Measurements from ENCODE around the gene NTMT1.
A peak's percentile ranks its signal among the peaks of the same experiment; 100 is the strongest.

The NTMT1 gene

GRCh38 chr9:129637102-129637501 is 11.1 kb downstream of the NTMT1 start:
- no peak for DNase-seq (ENCODE audit: low spot score)

- no peak for DNase-seq (ENCODE audit: low spot score)
Measured at GRCh38 chr9:129637673-129638439, 11.9 kb downstream of the NTMT1 start.

DNA sequence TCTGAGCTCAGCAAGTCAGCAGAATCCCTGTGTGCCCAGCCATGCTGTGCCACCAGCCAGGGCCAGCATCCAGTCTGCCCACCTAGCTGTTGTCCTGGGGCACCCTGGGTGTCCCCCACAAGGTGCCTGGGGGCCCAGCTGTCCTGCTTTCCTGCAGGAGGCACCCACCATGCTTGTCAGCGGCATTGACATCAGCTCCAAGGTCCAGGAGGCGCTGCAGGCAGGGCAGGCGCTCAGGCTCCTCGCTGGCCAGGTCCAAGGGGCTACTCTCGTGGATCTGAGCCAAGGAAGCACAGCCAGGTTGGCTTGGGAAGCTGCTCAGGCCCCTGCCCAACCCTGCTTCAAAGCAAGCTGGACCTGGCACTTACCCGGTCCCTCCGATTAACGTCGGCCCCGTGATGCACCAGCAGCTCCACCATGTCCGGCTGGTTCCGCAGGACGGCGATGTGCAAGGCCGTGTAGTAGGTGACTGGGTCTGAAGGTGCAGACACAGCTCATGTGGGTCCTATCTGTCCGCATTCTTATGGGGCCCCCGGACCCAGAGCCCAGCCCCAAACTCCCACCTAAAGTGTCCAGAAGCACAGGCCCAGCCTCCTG is 13.2 kb downstream of the NTMT1 start:
- no peak for DNase-seq (ENCODE audit: low spot score)

DNA sequence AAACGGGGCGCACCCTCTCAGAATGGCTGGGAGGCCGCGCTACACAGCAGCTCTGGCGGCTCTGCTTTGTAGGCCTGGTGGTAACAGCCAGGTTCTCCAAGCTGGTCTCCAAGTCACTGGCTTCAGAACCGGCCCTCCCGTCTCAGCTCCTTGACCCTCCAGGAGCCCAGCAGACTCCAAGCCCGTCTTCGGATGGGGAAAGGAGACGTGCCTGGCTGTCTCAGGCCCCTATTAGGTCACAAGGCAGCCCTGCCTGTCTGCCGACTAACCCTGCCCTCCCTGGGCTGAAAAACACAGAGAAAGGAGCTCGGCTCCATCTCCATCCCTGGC is 13.8 kb downstream of the NTMT1 start:
- no peak for DNase-seq (ENCODE audit: low spot score)

GRCh38 chr9:129640086-129640870 is 14.3 kb downstream of the NTMT1 start:
- DNase-seq (ENCODE audit: low spot score) = no peak

GRCh38 chr9:129640871-129641749 is 15.1 kb downstream of the NTMT1 start:
- peak; percentile 51 for DNase-seq (ENCODE audit: low spot score)

- DNase-seq (ENCODE audit: low spot score) = peak; percentile 99
Measured at GRCh38 chr9:129641750-129642585, 16.0 kb downstream of the NTMT1 start, which contains the start of gene ASB6. TSS of gene ASB6 (minus strand) at chr9:129642151. CDS start at chr9:129641999, 152 bp downstream.

GRCh38 chr9:129643706-129644105 is 17.7 kb downstream of the NTMT1 start:
- DNase-seq (ENCODE audit: low spot score) = no peak

- DNase-seq (ENCODE audit: low spot score) = no peak
Measured at GRCh38 chr9:129644365-129644764, 18.4 kb downstream of the NTMT1 start.

- no peak for DNase-seq (ENCODE audit: low spot score)
Measured at GRCh38 chr9:129644902-129645301, 18.9 kb downstream of the NTMT1 start.

DNA sequence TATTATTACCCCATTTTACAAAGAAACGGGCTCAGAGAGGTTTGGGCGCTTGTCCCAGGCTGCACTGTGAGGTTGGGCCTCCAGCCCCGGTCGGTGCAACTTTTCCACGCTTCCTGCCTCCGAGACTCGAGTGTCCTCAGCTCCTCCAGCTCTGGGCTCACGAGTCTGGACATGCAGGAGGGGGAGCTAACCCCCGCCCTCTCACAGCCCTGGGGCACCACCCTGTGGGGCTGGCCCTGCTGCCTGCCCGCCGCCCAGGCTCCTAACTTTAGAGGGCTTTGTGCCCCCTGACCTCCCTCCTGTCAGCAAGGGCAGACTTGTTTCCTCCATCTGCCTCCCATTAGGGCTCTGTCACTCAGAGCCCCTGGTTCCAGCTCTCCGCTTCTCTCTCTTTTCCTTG is 20.3 kb downstream of the NTMT1 start:
- DNase-seq (ENCODE audit: low spot score) = no peak

GRCh38 chr9:129646654-129647053 is 20.7 kb downstream of the NTMT1 start:
- no peak for DNase-seq (ENCODE audit: low spot score)

DNA sequence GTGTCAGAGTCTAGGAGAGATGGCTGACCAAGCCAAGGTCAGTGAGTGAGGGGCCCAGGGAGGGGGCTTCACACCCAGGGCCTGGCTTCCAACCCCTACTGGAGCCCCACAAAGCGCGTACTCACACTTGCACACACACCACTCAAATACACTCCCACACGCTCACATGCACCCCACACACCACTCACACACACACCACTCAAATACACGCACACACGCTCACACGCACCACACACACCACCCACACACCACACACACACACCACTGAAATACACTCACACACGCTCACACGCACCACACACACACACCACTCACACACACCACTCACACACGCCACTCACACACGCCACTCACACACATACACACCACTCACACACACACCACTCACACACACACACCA is 21.7 kb downstream of the NTMT1 start:
- DNase-seq (ENCODE audit: low spot score) = no peak

DNA sequence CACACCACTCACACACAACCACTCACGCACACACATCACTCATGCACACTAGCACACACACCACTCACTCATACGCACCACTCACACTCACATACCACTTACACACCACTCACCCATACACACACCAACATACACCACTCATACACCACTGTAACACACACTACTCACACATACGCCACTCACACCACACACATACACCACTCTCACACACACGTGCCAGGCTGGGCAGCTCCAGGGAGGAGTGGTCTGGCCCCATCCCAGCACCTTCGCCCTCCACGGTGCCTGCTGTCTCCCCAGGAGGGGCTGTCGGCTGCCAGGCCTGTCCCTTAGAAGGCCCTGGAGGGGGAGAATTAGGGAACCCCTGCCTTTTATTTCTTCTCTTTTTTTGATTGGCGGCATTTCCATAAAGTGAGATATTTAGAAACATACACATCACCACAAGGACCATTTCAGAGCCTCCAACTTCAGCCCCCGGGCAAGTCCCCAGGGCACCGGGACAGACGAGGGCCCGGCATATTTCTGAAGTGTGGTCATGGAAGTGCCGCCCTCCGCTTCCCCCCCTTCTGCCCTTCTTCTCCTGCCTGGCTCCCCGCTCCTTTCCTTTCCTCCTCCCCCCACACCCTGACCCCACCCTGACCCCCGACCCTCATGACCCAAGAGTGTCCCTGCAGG is 22.3 kb downstream of the NTMT1 start:
- DNase-seq (ENCODE audit: low spot score) = no peak

GRCh38 chr9:129648764-129649115 is 22.8 kb downstream of the NTMT1 start:
- DNase-seq (ENCODE audit: low spot score) = no peak

GRCh38 chr9:129649726-129650679 is 24.0 kb downstream of the NTMT1 start:
- DNase-seq (ENCODE audit: low spot score) = no peak

DNA sequence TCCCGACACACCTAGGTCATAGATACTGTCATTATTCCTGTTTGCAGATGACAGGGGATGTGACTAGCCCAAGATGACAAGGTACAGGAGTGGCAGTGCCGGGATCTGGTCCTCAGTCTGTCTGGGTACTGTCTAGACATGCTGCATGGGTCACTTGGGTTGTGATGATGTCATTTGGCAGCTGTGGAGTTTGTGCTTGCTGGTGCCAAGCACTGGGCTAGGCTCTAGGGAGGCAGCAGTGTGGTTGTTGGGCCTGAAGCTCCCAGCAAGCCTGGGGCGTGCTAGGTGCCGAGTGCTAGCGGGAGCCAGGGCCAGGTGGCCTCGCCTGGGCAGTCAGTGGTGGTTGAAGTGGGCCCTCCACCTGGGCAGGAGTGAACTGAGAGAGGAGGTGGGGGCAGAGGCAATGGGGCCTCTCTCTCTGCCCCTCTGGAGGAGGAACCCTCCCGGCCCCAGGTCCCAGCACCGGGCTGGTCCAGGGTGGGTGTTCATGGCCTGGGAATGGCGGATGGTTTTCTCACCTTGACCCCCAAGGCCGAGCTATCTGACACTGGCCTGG is 24.8 kb downstream of the NTMT1 start:
- no peak for DNase-seq (ENCODE audit: low spot score)

GRCh38 chr9:129653823-129654553 is 28.0 kb downstream of the NTMT1 start:
- no peak for DNase-seq (ENCODE audit: low spot score)
